ENCODE data around the gene SCAP. TPM values are rescaled to one million over a fixed set of nuclear protein-coding genes. Genes with fewer than 3 reads are reported as not detected.

Gene SCAP
- total and polyA plus RNA-seq, 2 of the 13 experiments (the other 11 are each of a cell fraction or from before 2014, with no cell fraction given), result 40.4 to 53.3 TPM

DNA sequence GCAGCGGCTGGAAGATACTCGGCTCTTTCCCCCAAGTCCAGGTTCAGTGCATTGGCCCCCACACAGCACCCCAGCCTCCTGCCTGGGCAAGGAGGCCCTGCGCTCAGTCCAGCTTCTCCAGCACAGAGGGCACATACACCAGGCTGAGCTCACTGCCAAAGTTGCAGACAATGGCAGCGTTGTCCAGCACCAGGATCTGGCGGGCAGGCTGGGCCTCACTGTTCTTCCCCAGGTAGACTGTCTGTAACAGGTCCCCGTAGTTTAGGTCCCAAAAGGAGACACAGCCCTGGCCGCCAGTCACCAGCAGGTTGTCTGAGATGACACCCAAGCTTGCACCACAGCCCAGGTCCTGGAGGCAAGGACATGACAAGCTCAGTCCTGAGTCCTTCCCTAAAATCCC lies 62.0 kb downstream of the SCAP start:
- TF ChIP-seq NRL (CRISPR knock-in tag; IDR thresholded peaks at IDR 0.05; ENCODE audit: borderline replicate concordance) (0 out of 2 replicates have a peak, but pooled peaks have one; percentile 12), POLR2A (IDR thresholded peaks at IDR 0.05; ENCODE audit: insufficient read depth in 1 of 2, low read depth in 2 of 2, low read length in 2 of 2) (peak in 1 of 2 experiments; percentile 7; a peak in 1 of 4 replicates), RFXANK (CRISPR knock-in tag; IDR thresholded peaks at IDR 0.05) (no peak), FOXP4 (CRISPR knock-in tag; IDR thresholded peaks at IDR 0.05) (no peak), RBM22 (optimal IDR thresholded peaks at IDR 0.05; ENCODE audit: low read length) (peak; percentile 82)
- FAIRE-seq, result no peak
- no peak overlapping the region for H2AFZ ChIP-seq (ENCODE audit: low read length)
- POLR2A ChIA-PET, result interaction anchor here (1.3 kb wide), 1 partner anchor 33 kb away, joined by 5 read pairs; the partner anchor contains the start of gene PTPN23
- H3K27ac ChIP-seq (ENCODE audit: extremely low read length, insufficient read depth, low read length), result no peak overlapping the region
- H3K9ac ChIP-seq (ENCODE audit: insufficient read depth, low read depth, low read length), result no peak overlapping the region
- peaks cover 12% of the 10 kb centered on the region for H4K20me1 ChIP-seq (ENCODE audit: insufficient read depth, low read length)
- intact Hi-C loops (cut with micrococcal nuclease; ENCODE audit: unreplicated experiment) (no loop called here), in situ Hi-C loops (cut with HindIII; ENCODE audit: extremely low pct_ligation_motif_present, low pct_unique_long_range_greater_than_20kb) (no loop called here)
- no peaks in the 10 kb centered on the region for H3K79me2 ChIP-seq (ENCODE audit: insufficient read depth, low read length)
- no peak for DNase-seq (ENCODE audit: low spot score)
- no peaks in the 10 kb centered on the region for H3K9me3 ChIP-seq (ENCODE audit: low read length)
- H3K4me2 ChIP-seq (ENCODE audit: low read depth, low read length), result no peak overlapping the region
- ATAC-seq, result no peak
- peaks cover 41 to 61% of the 10 kb centered on the region in 2 experiments for H3K36me3 ChIP-seq (replicated peaks in 1 of 2; ENCODE audit: control insufficient read depth in 1 of 2, insufficient read depth in 2 of 2, low read length in 2 of 2)
- H3K27me3 ChIP-seq (ENCODE audit: control insufficient read depth in 1 of 2, insufficient read depth in 2 of 2, low read length in 2 of 2), result no peaks in the 10 kb centered on the region
- H3K4me3 ChIP-seq (replicated peaks in 1 of 3; ENCODE audit: insufficient read depth in 1 of 3, low read depth in 2 of 3, low read length in 3 of 3), result no peak overlapping the region
- peaks cover 18% of the 10 kb centered on the region for H3K4me1 ChIP-seq (ENCODE audit: insufficient read depth, low read length)
- 86% methylated on average over 2 of the region's 7 CpGs for WGBS (ENCODE audit: low lambda C conversion rate)
- BruUV-seq (replicated peaks), result TSS peak; percentile 43
- CTCF ChIA-PET (ENCODE audit: low intra/inter-chr PET ratio, low total read pairs), result no interaction called here

GRCh38 chr3:47412842-47413520 lies 62.8 kb downstream of the SCAP start:
- ATAC-seq (no peak), FAIRE-seq (no peak), DNase-seq (ENCODE audit: low spot score) (no peak)
- no TSS peak for BruUV-seq (replicated peaks)
- Histone ChIP-seq H4K20me1 (ENCODE audit: insufficient read depth, low read length) (peaks cover 12% of the 10 kb centered on the region), H3K27ac (ENCODE audit: extremely low read length, insufficient read depth, low read length) (no peak overlapping the region), H3K9me3 (ENCODE audit: low read length) (no peaks in the 10 kb centered on the region), H2AFZ (ENCODE audit: low read length) (no peak overlapping the region), H3K4me1 (ENCODE audit: insufficient read depth, low read length) (peaks cover 18% of the 10 kb centered on the region), H3K36me3 (replicated peaks in 1 of 2; ENCODE audit: control insufficient read depth in 1 of 2, insufficient read depth in 2 of 2, low read length in 2 of 2) (peaks cover 46 to 67% of the 10 kb centered on the region in 2 experiments), H3K9ac (ENCODE audit: insufficient read depth, low read depth, low read length) (no peak overlapping the region), H3K79me2 (ENCODE audit: insufficient read depth, low read length) (no peaks in the 10 kb centered on the region), H3K27me3 (ENCODE audit: control insufficient read depth in 1 of 2, insufficient read depth in 2 of 2, low read length in 2 of 2) (no peaks in the 10 kb centered on the region), H3K4me3 (replicated peaks in 1 of 3; ENCODE audit: insufficient read depth in 1 of 3, low read depth in 2 of 3, low read length in 3 of 3) (no peak overlapping the region), H3K4me2 (ENCODE audit: low read depth, low read length) (no peak overlapping the region)
- in situ Hi-C loops (cut with HindIII; ENCODE audit: extremely low pct_ligation_motif_present, low pct_unique_long_range_greater_than_20kb), result no loop called here
- TF ChIP-seq AHR (CRISPR knock-in tag; IDR thresholded peaks at IDR 0.05), result no peak
- 0 out of 2 replicates have a peak, but pooled peaks have one; percentile 15 for TF ChIP-seq POLR2AphosphoS5 (IDR thresholded peaks at IDR 0.05; ENCODE audit: low read depth, low read length)
- TF ChIP-seq SALL1 (CRISPR knock-in tag; IDR thresholded peaks at IDR 0.05), result 0 out of 2 replicates have a peak, but pooled peaks have one; percentile 11
- CTCF ChIA-PET (ENCODE audit: low intra/inter-chr PET ratio, low total read pairs), result no interaction called here
- intact Hi-C loops (cut with micrococcal nuclease; ENCODE audit: unreplicated experiment), result no loop called here
- POLR2A ChIA-PET, result interaction anchor here (1.1 to 1.3 kb wide), 2 partner anchors 32 to 33 kb away, joined by 4 to 5 read pairs; partner anchors contain the start of gene PTPN23
- WGBS (ENCODE audit: low lambda C conversion rate), result 96% methylated on average over 7 of the region's 12 CpGs

Data from HepG2 (cell line).